ENCODE results near the gene ISM2. TPM values are rescaled to one million over a fixed set of nuclear protein-coding genes. Genes with fewer than 3 reads are reported as not detected.

ISM2 gene
- total RNA-seq, 1 experiment from 2014 or later, result 13.3 TPM

DNA sequence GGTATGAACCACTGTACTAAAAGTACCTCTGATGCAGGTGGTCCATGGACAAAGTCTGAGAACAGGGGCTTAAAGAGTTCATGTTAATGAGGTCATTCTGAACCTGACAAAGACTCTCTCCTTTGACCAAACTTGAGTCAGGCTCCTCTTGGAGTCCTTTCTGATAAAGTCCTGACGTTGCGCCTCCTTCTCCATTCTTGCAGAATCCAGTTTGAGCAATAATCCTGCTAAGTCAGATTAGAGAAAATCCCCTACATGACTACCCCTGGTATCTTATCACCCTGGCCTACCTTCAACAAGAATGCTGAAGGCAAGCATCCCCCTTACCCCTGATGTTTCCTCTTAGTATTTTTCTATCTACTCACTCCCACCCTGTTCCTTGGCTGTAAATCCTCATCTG, 46.0 kb upstream of the ISM2 start:
- Histone ChIP-seq H3K4me1 (peaks cover 23% of the 10 kb centered on the region), H3K27me3 (replicated peaks; ENCODE audit: control insufficient read depth, insufficient read depth, low read length) (no peaks in the 10 kb centered on the region), H3K9me3 (no peaks in the 10 kb centered on the region), H3K4me3 (ENCODE audit: low read depth, low read length) (no peak overlapping the region), H3K36me3 (ENCODE audit: control insufficient read depth, insufficient read depth, low read length) (peaks cover 1% of the 10 kb centered on the region)
- no peaks in the 10 kb centered on the region for H3K4me1 Mint-ChIP-seq (ENCODE audit: low read depth, unreplicated experiment)
- no peak overlapping the region for H3K4me3 Mint-ChIP-seq (ENCODE audit: unreplicated experiment)
- TF ChIP-seq, protein P1, sequence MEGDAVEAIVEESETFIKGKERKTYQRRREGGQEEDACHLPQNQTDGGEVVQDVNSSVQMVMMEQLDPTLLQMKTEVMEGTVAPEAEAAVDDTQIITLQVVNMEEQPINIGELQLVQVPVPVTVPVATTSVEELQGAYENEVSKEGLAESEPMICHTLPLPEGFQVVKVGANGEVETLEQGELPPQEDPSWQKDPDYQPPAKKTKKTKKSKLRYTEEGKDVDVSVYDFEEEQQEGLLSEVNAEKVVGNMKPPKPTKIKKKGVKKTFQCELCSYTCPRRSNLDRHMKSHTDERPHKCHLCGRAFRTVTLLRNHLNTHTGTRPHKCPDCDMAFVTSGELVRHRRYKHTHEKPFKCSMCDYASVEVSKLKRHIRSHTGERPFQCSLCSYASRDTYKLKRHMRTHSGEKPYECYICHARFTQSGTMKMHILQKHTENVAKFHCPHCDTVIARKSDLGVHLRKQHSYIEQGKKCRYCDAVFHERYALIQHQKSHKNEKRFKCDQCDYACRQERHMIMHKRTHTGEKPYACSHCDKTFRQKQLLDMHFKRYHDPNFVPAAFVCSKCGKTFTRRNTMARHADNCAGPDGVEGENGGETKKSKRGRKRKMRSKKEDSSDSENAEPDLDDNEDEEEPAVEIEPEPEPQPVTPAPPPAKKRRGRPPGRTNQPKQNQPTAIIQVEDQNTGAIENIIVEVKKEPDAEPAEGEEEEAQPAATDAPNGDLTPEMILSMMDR (IDR thresholded peaks at IDR 0.05; ENCODE audit: insufficient read depth in 1 of 2, low read depth in 1 of 2, low read length in 1 of 2, severe bottlenecking in 1 of 2, unreplicated experiment in 1 of 2), result no peak
- no peak overlapping the region for H3K27ac Mint-ChIP-seq (ENCODE audit: unreplicated experiment)
- peaks cover 75% of the 10 kb centered on the region for H3K36me3 Mint-ChIP-seq (ENCODE audit: insufficient read depth, unreplicated experiment)
- no TSS peak for BruUV-seq (replicated peaks)
- intact Hi-C loops (cut with micrococcal nuclease; ENCODE audit: unreplicated experiment), result no loop called here
- no peaks in the 10 kb centered on the region for H3K27me3 Mint-ChIP-seq (ENCODE audit: insufficient read depth, unreplicated experiment)
- no peaks in the 10 kb centered on the region for H3K9me3 Mint-ChIP-seq (ENCODE audit: unreplicated experiment)
- ChIA-PET POLR2A (no interaction called here), CTCF (no interaction called here)
- no peak for DNase-seq

DNA sequence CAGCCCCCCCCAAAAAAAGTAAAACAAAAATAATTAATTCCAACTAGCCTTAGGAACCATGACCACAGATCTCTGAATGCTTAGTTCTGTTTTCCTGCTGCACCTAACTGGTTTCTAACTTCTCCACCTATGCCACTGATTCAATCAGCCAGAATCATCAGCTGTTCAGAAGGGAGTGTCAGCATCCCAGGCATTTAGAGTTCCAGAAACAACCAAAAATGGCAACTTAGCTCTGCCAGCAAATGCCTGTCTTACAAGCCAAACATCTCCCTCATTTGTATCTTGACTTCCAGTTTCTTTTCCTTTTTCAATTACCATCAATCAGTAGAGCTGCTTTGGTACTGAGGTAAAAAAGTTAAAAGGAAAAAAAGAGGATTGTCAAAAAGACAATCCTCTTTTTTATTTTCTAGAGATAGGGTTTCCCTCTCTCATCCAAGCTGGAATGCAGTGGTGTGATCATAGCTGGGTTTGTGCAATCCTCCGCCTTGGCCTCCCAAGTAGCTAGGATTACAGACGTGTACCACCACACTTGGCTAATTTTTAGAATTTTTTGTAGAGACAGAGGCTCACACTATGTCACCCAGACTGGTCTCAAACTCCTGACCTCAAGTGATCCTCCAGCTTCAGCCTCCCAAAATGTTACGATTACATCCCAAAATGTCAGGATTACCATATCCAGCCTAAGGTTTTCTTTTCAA, 45.2 kb upstream of the ISM2 start:
- H3K4me1 Mint-ChIP-seq (ENCODE audit: low read depth, unreplicated experiment), result no peaks in the 10 kb centered on the region
- intact Hi-C loops (cut with micrococcal nuclease; ENCODE audit: unreplicated experiment), result no loop called here
- Histone ChIP-seq H3K27me3 (replicated peaks; ENCODE audit: control insufficient read depth, insufficient read depth, low read length) (no peaks in the 10 kb centered on the region), H3K4me3 (ENCODE audit: low read depth, low read length) (no peak overlapping the region), H3K9me3 (no peaks in the 10 kb centered on the region), H3K4me1 (peaks cover 23% of the 10 kb centered on the region), H3K36me3 (ENCODE audit: control insufficient read depth, insufficient read depth, low read length) (peaks cover 1% of the 10 kb centered on the region)
- TF ChIP-seq, protein P1 (IDR thresholded peaks at IDR 0.05; ENCODE audit: insufficient read depth in 1 of 2, low read depth in 1 of 2, low read length in 1 of 2, severe bottlenecking in 1 of 2, unreplicated experiment in 1 of 2), result no peak
- no peaks in the 10 kb centered on the region for H3K27me3 Mint-ChIP-seq (ENCODE audit: insufficient read depth, unreplicated experiment)
- BruUV-seq (replicated peaks), result no TSS peak
- H3K36me3 Mint-ChIP-seq (ENCODE audit: insufficient read depth, unreplicated experiment), result peaks cover 67% of the 10 kb centered on the region
- H3K9me3 Mint-ChIP-seq (ENCODE audit: unreplicated experiment), result no peaks in the 10 kb centered on the region
- DNase-seq, result no peak
- POLR2A ChIA-PET, result no interaction called here
- no peak overlapping the region for H3K27ac Mint-ChIP-seq (ENCODE audit: unreplicated experiment)
- H3K4me3 Mint-ChIP-seq (ENCODE audit: unreplicated experiment), result no peak overlapping the region
- CTCF ChIA-PET, result interaction anchor here (0.7 kb wide), 1 partner anchor 11 kb away, joined by 3 read pairs; no protein-coding TSS in a partner anchor

DNA sequence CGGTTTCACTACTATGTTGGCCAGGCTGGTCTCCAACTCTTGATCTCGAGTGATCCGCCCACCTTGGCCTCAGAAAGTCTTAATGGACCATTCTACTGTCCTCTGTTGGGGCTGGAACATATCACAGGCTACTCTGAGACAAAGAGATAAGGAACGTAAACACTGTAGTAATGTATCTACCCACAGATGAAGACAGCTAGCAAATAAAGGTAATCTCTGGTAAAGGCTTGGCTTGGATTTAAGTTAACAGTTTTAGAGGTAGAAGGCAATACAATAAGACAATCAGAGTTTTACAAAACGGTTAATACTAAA, 44.6 kb upstream of the ISM2 start:
- intact Hi-C loops (cut with micrococcal nuclease; ENCODE audit: unreplicated experiment), result no loop called here
- no peak overlapping the region for H3K4me3 Mint-ChIP-seq (ENCODE audit: unreplicated experiment)
- Histone ChIP-seq H3K27me3 (replicated peaks; ENCODE audit: control insufficient read depth, insufficient read depth, low read length) (no peaks in the 10 kb centered on the region), H3K36me3 (ENCODE audit: control insufficient read depth, insufficient read depth, low read length) (no peaks in the 10 kb centered on the region; the same call in none of the 2 replicates), H3K4me3 (ENCODE audit: low read depth, low read length) (no peak overlapping the region), H3K9me3 (no peaks in the 10 kb centered on the region), H3K4me1 (peaks cover 23% of the 10 kb centered on the region)
- H3K27me3 Mint-ChIP-seq (ENCODE audit: insufficient read depth, unreplicated experiment), result no peaks in the 10 kb centered on the region
- H3K9me3 Mint-ChIP-seq (ENCODE audit: unreplicated experiment), result no peaks in the 10 kb centered on the region
- BruUV-seq (replicated peaks), result no TSS peak
- peak in 1 of 2 experiments; percentile 12 for DNase-seq
- TF ChIP-seq, protein P1 (IDR thresholded peaks at IDR 0.05; ENCODE audit: insufficient read depth in 1 of 2, low read depth in 1 of 2, low read length in 1 of 2, severe bottlenecking in 1 of 2, unreplicated experiment in 1 of 2), result no peak
- H3K27ac Mint-ChIP-seq (ENCODE audit: unreplicated experiment), result no peak overlapping the region
- H3K4me1 Mint-ChIP-seq (ENCODE audit: low read depth, unreplicated experiment), result no peaks in the 10 kb centered on the region
- CTCF ChIA-PET, result no interaction called here
- H3K36me3 Mint-ChIP-seq (ENCODE audit: insufficient read depth, unreplicated experiment), result peaks cover 61% of the 10 kb centered on the region
- POLR2A ChIA-PET, result no interaction called here

Data from Caco-2 (cell line).